LHCN-M2 (cell line): ENCODE results near the gene RYR1. TPM values are rescaled to one million over a fixed set of nuclear protein-coding genes. Genes with fewer than 3 reads are reported as not detected.

Experiments
- total RNA-seq: library from RNA; depleted of rRNA; stranded (reverse); fragments of >200 nt; gene quantifications from 2 replicates; pipeline ENCODE4 v1.2.3, GENCODE V29; 2014; rRNA removed

Gene RYR1
- total RNA-seq, 1 experiment from 2014 or later, result 1.6 TPM

Other genes starting within 250 kb of the RYR1 start
- gene DPF1, start 209.5 kb upstream of the RYR1 start, total RNA-seq, result 13.8 and 14.1 TPM in 2 replicates
- gene PPP1R14A, start 177.3 kb upstream of the RYR1 start, total RNA-seq, result not detected in 2 replicates
- gene SPINT2, start 169.1 kb upstream of the RYR1 start, total RNA-seq, result 0.06 and 0.46 TPM in 2 replicates
- gene C19orf33, start 129.4 kb upstream of the RYR1 start, total RNA-seq, result 2.1 TPM in 1 of 2 replicates, not detected in the other
- gene YIF1B, start 117.7 kb upstream of the RYR1 start, total RNA-seq, result 117 and 118 TPM in 2 replicates
- 3.2 and 4.4 TPM in 2 replicates for gene KCNK6, start 113.8 kb upstream of the RYR1 start, total RNA-seq
- 0.11 and 0.71 TPM in 2 replicates for gene CATSPERG, start 97.9 kb upstream of the RYR1 start, total RNA-seq
- gene PSMD8, start 59.1 kb upstream of the RYR1 start, total RNA-seq, result 399 and 568 TPM in 2 replicates
- 1.3 and 2.6 TPM in 2 replicates for gene GGN, start 45.7 kb upstream of the RYR1 start, total RNA-seq
- 5.6 and 6.9 TPM in 2 replicates for gene SPRED3, start 45.0 kb upstream of the RYR1 start, total RNA-seq
- 21.2 TPM in 2 replicates for gene FAM98C, start 30.6 kb upstream of the RYR1 start, total RNA-seq
- not detected in 2 replicates for gene RASGRP4, start 7.5 kb upstream of the RYR1 start, total RNA-seq
- 0.19 and 2.0 TPM in 2 replicates for gene MAP4K1, start 184.3 kb downstream of the RYR1 start, total RNA-seq
- gene EIF3K, start 185.5 kb downstream of the RYR1 start, total RNA-seq, result 279 and 320 TPM in 2 replicates
- 451 and 519 TPM in 2 replicates for gene ACTN4, start 214.0 kb downstream of the RYR1 start, total RNA-seq